Hematopoietic multipotent progenitor cell treated with erythropoietin and hydrocortisone succinate and interleukin-3 and kit ligand, for 4 days (in vitro differentiated cells): ENCODE measurements around the gene ANKRD1.
"Not testable (repeated sequence)": the region's sequence is repeated elsewhere in the genome, so short reads cannot be mapped to it uniquely, and the experiment has no call there.

Source experiments
- DNase-seq: peaks from one replicate; pipeline ENCODE4 v3.0.0-alpha.2; 2015

The ANKRD1 gene

GRCh38 chr10:90920986-90921666 is at the start of gene ANKRD1:
Gene ANKRD1 (minus strand): TSS chr10:90921087. CDS start chr10:90921027, 60 bp downstream.
- DNase-seq, result peak; percentile 25

DNA sequence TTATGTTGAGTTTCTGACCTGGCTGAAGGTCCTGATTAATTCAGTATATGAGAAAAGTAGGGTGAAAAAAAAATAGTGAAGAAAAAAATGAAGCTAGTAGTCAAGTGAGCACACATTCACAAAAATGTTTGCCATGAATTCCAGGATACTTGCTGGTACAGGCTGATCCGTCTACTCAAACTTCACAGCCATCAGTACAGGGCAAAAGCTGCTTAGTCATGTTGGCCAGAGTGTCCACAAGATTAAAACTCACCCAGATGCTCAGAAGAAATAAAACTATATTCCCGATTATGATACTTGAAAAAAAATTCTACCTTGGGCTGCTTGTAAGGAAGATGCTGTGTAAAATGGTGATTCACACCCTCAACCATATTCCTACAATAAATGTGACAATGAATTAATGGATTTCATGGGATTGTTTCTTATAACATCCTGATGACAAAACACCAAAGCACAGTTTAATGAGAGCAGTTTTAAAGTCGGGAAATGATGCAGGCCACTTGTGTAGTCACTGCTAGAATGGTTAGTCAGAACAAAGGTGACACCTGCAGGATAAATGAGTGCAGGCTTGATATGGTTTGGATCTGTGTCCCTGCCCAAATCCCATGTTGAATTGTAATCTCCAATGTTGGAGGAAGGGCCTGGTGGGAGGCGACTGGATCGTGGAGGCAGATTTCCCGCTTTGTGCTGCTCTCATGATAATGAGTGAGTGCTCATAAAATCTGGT is 49.2 kb upstream of the ANKRD1 start:
- DNase-seq, result no peak

DNA sequence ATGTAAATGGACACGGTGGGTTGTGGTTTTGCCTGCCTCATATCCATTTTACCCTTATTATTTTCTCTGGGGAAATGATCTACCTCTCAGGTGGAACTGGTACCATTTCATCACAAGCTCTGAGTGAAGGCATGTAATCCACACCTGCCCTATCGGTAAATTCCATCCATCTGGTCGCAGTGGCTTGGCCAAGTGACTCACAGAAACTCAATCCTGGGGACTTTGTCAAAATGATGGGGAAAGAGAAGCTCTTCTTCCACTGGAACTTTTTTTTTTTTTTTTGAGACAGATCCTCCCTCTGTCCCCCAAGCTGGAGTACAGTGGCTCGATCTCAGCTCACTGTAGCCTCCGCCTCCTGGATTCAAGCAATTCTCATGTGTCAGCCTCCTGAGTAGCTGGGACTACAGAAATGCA is 48.2 kb upstream of the ANKRD1 start:
- no peak for DNase-seq

DNA sequence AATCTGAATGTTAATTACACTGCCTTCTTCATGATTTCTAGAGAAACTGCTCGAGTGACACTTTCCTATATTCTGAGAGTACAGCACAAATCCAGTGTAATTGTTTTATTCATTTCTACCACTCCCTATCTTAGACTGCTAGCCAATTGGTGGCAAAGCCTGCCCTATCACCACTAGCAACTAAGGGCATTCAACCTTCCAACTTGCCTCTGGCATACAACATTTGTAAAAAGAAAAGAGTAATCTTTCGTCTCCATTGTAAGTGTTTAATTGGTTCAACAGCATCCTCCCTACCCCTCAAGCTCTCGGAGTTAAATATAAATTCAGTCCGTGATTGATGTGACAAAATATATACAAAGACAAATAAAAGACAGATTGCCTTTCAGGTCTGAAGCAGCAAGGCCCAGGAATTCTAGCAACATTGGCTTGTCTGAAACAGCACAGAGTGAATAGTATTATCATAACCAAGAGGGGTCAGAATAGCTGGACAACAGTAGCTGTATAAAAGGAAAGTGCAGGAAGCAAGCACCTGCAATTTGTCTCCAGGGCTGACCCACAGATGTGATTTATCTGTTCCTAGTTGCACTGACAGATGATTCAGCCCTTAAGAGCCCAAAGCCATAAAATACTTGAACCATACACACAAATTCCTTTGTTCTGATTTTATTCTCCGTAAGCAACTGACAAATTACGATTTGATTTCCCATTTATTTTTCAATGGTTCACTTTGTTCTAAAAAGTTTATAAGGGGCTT is 47.6 kb upstream of the ANKRD1 start:
- DNase-seq, result no peak

DNA sequence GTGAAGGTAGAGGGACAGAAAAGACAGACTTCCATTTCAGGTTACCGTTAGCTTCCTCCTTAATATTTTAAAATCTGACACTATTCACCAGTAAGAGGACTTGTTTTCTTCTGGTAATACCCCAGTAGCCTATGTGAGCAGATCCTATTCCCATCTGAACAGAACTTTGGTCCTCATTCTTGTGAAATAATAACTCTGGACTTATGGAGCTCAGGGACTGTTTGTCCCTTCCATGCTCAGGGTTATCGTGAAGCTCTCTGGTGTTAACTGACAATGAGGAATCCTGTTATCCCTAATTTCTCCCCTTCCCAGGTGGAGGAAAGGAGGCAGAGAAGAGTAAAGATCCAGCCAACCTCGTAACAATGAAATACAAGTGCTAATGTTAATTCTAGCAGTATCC is 47.0 kb upstream of the ANKRD1 start:
- DNase-seq, result no peak

- DNase-seq, result no peak
Measured at GRCh38 chr10:90966146-90966545, 45.3 kb upstream of the ANKRD1 start.

DNA sequence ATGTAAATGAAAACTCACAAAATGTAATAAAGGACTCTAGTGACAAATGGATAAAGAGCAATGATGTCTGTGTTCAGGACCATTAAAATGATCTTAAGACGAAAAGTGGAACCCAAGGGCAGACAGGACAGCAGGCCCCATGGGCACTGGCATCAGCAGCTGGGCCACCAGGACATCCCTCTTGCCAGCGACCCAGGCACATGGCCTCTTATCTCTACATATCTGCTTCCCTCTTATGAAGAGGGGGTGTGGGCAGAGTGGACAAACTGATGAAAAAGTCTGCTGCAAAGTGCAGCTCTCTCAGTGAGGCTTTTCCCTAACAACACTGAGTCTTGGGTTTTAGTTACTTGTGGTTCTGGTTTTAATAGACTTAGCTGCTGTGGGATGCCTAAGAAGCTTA is 44.8 kb upstream of the ANKRD1 start:
- no peak for DNase-seq

- DNase-seq, result no peak
Measured at GRCh38 chr10:90964781-90965465, 44.0 kb upstream of the ANKRD1 start.

DNA sequence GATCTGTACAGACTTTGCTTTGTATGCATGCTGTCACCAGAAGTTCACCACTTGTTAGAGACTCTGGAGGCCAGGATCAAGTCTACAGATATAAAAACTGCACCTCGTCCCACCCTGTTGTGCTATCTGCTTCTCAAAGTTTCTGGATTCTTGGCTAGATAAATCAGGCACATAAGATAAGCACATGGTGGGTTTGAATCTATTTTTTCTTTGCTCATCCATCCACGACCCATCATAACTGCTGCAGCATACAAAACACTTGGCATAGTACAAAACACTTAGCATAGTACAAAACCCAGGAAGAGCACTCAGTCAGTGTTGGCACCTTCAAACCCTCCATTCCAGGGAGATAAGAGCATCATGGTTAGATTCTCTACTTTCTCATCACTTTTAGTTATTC is 42.4 kb upstream of the ANKRD1 start:
- no peak for DNase-seq

DNA sequence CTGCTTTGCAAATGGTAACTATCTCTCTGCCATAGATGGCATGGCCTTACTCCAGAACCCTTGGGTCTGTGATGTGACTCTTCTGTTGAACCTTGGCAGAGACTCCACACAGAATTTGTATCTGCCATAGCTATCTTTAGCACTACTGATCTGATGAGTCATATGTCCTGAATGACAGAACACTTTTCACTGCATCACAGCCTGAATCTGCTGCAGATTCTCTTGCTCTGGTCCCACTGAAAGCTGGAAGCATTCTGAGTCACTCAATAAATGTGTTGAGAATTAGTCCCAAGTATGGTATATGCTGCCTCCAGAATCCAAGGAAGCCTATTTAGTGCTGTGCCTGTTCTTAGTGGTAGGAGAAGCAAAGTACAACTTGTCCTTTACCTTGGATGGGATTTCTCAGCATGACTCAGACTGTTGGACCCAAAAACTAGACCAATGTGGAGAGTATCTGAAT is 39.5 kb upstream of the ANKRD1 start:
- DNase-seq, result no peak

GRCh38 chr10:90959826-90960225 is 38.9 kb upstream of the ANKRD1 start:
- DNase-seq, result no peak

DNA sequence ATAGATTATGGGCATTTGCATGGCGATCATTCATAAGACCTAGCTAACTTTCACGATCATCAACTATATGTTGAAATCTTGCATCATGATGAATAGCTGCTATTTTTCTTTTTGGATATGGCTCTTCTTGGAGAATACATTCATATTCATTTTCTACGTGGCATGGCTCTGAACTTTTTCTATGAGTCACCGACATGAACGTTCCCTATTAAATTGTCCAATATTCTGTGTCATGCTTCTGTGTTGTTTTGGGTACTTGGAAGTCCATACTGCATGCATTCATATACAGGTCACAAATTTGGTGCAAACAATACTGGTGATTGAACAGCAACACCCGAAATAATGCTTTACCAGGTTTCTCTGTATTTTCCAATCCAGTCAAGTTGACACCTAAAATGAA is 37.9 kb upstream of the ANKRD1 start:
- no peak for DNase-seq

DNA sequence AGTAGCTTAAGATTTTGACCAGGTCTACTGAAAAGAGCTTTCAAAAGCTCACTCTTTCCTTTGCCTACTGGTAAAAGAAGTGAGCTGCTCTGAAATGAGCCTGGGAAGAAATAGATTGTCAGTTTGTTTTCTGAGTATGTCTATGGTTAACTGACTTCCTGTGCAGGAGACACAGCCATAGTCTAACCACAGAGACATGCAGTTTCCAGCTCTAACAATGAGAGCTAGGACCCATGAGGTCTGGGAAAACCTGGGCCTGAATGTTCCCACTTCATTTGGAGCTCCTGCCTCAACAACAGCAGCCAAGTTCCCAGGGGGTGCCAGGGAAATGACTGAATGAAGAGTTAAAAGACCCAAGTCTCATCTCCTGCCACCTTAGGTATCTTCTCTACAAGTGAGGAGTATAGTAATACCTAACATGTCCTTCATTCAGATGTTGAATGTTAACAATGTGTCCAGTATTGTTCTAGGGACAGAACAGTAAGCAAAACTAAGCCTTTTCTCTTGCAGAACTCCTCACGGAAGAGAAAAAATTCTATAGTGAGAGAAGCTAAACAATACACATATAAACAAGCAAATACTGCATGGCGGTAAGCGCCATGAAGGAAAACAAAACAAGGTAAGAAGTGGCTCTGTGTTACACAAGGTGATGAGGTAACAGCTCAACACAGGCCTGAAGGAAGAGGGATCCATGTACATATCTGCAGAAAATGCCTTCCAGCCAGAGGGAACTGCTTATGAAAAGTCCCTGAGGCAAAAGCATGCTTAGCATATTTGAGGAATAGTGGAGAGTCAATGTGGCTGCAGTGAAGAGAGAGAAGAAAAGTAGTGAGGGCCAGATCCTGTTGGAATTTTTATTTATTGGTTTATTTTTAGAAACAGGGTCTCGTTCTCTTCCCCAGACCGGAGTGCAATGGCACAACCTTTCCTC is 26.4 kb upstream of the ANKRD1 start:
- DNase-seq, result peak; percentile 50

DNA sequence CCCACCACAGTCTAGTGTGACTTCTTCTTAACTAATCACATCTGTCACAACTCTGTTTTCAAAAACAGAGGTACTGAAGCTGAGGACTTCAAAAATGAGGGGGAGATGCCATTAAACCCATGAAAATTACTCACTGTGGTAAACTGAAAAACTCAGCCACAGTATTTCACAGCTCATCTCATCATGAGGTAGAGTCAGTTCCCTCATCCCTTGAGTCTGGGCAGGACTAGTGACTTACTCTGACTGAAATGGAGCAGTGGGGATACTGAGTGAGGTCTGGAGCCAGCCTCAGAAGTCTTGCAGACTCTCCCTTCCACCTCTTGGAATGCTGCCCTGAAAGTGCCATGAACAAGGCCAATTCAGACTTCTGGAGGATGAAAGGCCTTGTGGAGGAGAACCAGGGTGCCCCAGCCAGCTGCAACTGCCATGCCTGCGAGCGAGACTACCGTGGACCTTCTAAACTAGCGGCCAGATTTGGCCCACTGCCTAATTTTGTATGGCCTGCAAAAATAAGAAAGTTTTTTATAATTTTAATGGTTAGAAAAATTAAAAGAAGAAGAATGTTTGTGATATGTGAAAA is 24.7 kb upstream of the ANKRD1 start:
- no peak for DNase-seq

GRCh38 chr10:90944749-90945148 is 23.9 kb upstream of the ANKRD1 start:
- no peak for DNase-seq

DNA sequence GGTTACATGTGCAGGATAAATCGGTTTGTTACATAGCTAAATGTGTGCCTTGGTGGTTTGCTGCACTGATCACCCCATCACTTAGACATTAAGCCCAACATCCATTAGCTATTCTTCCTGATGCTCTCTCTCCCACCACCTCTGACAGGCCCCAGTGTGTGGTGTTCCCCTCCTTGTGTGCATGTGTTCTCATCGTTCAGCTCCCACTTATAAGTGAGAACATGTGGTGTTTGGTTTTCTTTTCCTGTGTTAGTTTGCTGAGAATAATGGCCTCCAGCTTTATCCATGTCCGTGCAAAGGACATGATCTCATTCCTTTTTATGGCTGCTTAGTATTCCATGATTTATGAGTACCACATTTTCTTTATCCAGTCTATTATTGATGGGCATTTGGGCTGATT is 22.1 kb upstream of the ANKRD1 start:
- DNase-seq, result not testable (repeated sequence)

DNA sequence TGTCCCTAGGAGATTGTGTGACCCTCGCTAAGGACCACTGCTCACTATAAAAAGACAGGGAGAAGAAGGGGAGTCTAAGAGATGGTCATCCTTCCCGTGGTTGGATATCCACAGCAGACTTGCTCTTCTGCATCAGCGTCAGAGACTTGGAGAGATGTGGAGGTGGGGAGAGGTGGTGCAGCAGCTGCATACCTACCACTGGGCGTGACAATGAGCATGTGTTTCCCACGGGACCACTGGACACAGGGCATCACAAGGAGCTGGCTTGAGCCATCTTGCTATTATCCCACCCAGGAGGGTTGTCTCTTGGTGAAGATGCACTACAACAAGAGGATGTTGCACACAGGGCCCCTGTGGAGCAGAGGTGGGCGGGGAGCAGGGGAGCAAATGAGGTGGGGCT is 18.8 kb upstream of the ANKRD1 start:
- no peak for DNase-seq

DNA sequence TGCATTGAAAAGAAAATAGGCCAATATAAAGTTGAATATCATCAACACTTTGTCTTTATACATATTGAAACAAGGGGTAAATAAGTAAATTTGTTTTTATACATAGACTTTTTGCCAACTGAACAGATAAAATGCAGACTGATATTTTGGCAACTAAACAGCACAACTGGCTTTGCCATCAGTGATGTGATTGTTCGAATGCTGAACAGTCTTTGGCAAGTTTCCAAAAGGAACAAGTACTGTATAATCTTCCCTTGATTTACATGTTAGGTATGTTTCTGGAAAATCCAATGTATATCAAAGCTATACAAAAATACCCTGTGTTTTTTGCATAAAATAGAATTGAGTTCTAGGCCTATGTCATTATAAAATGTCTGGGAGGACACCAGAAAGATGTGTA is 18.2 kb upstream of the ANKRD1 start:
- no peak for DNase-seq

GRCh38 chr10:90937645-90938258 is 16.9 kb upstream of the ANKRD1 start:
- DNase-seq, result no peak

DNA sequence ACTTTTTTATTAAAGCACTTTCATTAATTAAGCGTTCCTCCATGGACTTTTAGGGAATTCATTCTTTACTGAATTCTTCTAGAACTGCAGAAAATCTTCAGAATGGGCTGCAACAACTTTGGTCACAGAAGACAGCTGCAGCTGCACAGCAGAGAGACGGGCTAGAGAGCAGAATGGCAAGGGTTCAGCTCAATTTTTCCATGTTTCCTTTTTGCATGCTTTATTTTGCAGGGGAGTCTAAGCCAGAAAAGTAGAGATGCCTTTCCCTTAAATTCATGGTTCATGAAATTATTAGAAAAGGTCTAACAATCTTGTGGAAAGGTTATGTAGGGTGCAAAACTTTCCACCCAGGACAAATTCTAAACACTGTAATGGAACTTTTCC is 15.4 kb upstream of the ANKRD1 start:
- no peak for DNase-seq

GRCh38 chr10:90935581-90936275 is 14.8 kb upstream of the ANKRD1 start:
- no peak for DNase-seq
